Skeletal muscle satellite cell (primary cell): ENCODE results near the gene WDR77.

ENCODE experiments used
- H3K27me3 ChIP-seq: 2 replicates; pipeline ENCODE4 v1.7.0; 2013; ENCODE audit warnings: low read length; ENCODE audit not compliant: control insufficient read depth, insufficient read depth
- H3K36me3 ChIP-seq: 2 replicates; pipeline ENCODE4 v1.7.0; 2013; ENCODE audit warnings: mild to moderate bottlenecking, control low read depth, low read length; ENCODE audit not compliant: insufficient read depth
- H3K4me1 ChIP-seq: 2 replicates; pipeline ENCODE4 v1.7.0; 2013; ENCODE audit warnings: low read length; ENCODE audit not compliant: control insufficient read depth, insufficient read depth
- H3K4me2 ChIP-seq: 2 replicates; pipeline ENCODE4 v1.7.0; 2013; ENCODE audit warnings: mild to moderate bottlenecking, low read length
- H3K4me3 ChIP-seq: 2 replicates; pipeline ENCODE4 v1.7.0; 2013; ENCODE audit warnings: low read length
- H3K9ac ChIP-seq: 2 replicates; pipeline ENCODE4 v1.7.0; 2013; ENCODE audit warnings: mild to moderate bottlenecking, low read depth, low read length, moderate library complexity
- H3K9me3 ChIP-seq: replicated peaks from 2 replicates; pipeline ENCODE4 v1.7.0; 2013; ENCODE audit warnings: mild to moderate bottlenecking, control low read depth, low read length

The WDR77 gene

DNA sequence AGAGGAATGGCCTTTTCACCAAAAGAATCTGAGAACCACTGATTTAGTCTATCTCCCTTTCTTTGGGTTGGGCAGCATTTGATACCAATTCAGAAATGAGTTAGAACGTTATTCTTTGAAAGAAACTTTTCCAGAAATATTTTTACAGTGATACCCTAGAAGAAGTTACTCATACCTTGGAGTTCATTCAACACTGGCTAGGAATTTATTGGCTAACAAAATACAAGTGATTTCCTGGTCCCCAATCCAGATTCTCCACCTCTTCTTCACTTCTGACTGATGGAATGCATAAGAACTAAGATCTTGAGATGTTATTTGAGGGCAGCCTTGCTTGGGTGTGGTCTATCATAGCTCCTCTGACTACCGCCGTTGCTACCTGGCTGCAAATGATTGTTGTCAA lies 34.1 kb upstream of the WDR77 start:
- Histone ChIP-seq H3K4me1 (peaks cover 6% of the 10 kb centered on the region), H3K9ac (no peak overlapping the region), H3K4me2 (no peak overlapping the region), H3K4me3 (no peak overlapping the region), H3K9me3 (no peaks in the 10 kb centered on the region), H3K36me3 (no peaks in the 10 kb centered on the region), H3K27me3 (peaks cover 10% of the 10 kb centered on the region)

GRCh38 chr1:111481387-111482221 lies 32.5 kb upstream of the WDR77 start:
- no peaks in the 10 kb centered on the region for H3K27me3 ChIP-seq
- H3K9ac ChIP-seq: no peak overlapping the region
- H3K4me1 ChIP-seq: peaks cover 6% of the 10 kb centered on the region
- no peak overlapping the region for H3K4me3 ChIP-seq
- no peaks in the 10 kb centered on the region for H3K9me3 ChIP-seq
- H3K36me3 ChIP-seq: no peaks in the 10 kb centered on the region
- H3K4me2 ChIP-seq: no peak overlapping the region

- H3K9me3 ChIP-seq: no peaks in the 10 kb centered on the region
- no peaks in the 10 kb centered on the region for H3K36me3 ChIP-seq
- H3K27me3 ChIP-seq: no peaks in the 10 kb centered on the region
- no peak overlapping the region for H3K4me3 ChIP-seq
- H3K4me1 ChIP-seq: peaks cover 6% of the 10 kb centered on the region
- no peak overlapping the region for H3K9ac ChIP-seq
- H3K4me2 ChIP-seq: no peak overlapping the region
These were observed 31.6 kb upstream of the WDR77 start for GRCh38 chr1:111480674-111481073.

DNA sequence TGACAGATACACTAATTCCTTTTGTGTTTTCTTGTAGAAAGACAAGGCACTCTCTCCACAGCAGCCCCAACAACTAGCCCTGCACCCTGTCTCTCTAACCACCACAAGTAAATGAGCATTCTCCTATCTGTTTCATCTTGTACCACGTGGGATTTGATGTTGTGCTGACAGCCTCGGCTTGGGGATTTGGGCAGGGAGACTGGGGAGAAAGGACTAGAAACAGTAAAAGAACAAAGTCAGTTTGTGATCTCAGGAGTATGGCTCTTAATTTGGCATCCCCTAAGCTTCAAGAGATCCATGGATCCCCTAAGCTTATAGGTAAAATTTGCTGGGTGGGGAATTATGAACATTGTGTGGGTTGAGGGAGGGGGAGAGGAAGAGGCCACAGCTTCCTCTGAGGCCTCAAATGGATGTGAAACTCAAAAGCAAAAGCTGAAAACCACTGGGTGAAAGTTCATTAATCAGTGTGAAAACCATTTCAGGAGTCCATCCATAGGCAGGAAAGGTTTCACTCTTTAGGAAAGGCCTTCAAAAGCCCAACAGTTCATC lies 27.8 kb upstream of the WDR77 start:
- Histone ChIP-seq H3K9me3 (no peaks in the 10 kb centered on the region), H3K4me1 (no peaks in the 10 kb centered on the region), H3K27me3 (no peaks in the 10 kb centered on the region)

GRCh38 chr1:111476214-111476613 lies 27.2 kb upstream of the WDR77 start:
- Histone ChIP-seq H3K4me2 (no peak overlapping the region), H3K4me3 (no peak overlapping the region), H3K36me3 (peaks cover 6% of the 10 kb centered on the region), H3K27me3 (no peaks in the 10 kb centered on the region), H3K4me1 (no peaks in the 10 kb centered on the region), H3K9ac (no peak overlapping the region), H3K9me3 (no peaks in the 10 kb centered on the region)

More for the DNA sequence above, 27.8 kb upstream of the WDR77 start:
- no peak overlapping the region for H3K4me3 ChIP-seq
- H3K9ac ChIP-seq: no peak overlapping the region
- no peak overlapping the region for H3K4me2 ChIP-seq
- no peaks in the 10 kb centered on the region for H3K36me3 ChIP-seq

DNA sequence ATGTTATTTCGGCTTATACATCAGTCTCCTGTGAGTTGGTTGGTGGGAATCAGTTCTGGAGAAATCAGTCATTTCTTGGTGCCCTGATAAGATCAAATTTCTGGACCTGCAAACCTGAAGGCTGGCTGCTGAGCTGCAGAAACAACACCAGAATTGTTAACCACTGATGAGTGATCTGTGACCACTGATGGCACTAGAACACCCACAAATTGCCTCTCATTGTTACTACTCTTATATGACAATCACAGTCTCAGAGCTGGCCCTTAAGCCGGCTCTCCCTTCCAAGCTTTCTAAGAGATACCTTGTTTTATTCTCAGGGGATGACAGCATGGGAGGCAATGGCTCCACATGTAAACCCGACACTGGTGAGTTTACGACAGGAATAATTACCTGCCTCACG lies 26.6 kb upstream of the WDR77 start:
- Histone ChIP-seq H3K9me3 (no peaks in the 10 kb centered on the region), H3K27me3 (no peaks in the 10 kb centered on the region), H3K4me2 (no peak overlapping the region), H3K4me3 (no peak overlapping the region), H3K36me3 (peaks cover 8% of the 10 kb centered on the region), H3K4me1 (no peaks in the 10 kb centered on the region), H3K9ac (no peak overlapping the region)

DNA sequence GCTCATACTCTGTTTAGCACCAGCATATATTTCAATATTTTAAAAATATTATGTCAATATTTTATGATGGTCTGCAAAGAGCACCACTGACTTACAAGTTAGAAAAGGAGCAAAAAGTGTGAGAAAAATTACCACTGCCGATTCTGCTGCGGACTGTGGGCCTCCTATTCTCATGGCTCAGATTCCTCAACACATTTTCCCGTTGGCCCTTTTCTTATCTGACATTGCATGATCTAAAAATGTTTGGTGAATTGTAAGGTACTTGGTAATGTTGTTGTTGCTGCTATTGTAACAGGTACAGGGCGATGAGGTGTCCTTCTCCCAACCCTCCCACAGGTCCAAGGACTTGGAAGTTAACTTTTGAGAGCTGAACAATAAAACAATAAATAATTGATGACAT lies 25.5 kb upstream of the WDR77 start:
- H3K9ac ChIP-seq: no peak overlapping the region
- no peak overlapping the region for H3K4me2 ChIP-seq
- H3K4me3 ChIP-seq: no peak overlapping the region
- no peaks in the 10 kb centered on the region for H3K4me1 ChIP-seq
- H3K27me3 ChIP-seq: no peaks in the 10 kb centered on the region
- H3K9me3 ChIP-seq: no peaks in the 10 kb centered on the region
- H3K36me3 ChIP-seq: peaks cover 11% of the 10 kb centered on the region

GRCh38 chr1:111474106-111474505 lies 25.1 kb upstream of the WDR77 start:
- H3K4me2 ChIP-seq: no peak overlapping the region
- H3K36me3 ChIP-seq: peaks cover 13% of the 10 kb centered on the region
- H3K27me3 ChIP-seq: no peaks in the 10 kb centered on the region
- no peak overlapping the region for H3K9ac ChIP-seq
- H3K4me1 ChIP-seq: no peaks in the 10 kb centered on the region
- no peak overlapping the region for H3K4me3 ChIP-seq
- no peaks in the 10 kb centered on the region for H3K9me3 ChIP-seq

- H3K36me3 ChIP-seq: peaks cover 13% of the 10 kb centered on the region
- no peaks in the 10 kb centered on the region for H3K4me1 ChIP-seq
- H3K4me3 ChIP-seq: no peak overlapping the region
- no peak overlapping the region for H3K4me2 ChIP-seq
- no peak overlapping the region for H3K9ac ChIP-seq
- no peaks in the 10 kb centered on the region for H3K9me3 ChIP-seq
- H3K27me3 ChIP-seq: no peaks in the 10 kb centered on the region
These were observed 22.5 kb upstream of the WDR77 start for GRCh38 chr1:111471538-111471937.

GRCh38 chr1:111471012-111471411 lies 22.0 kb upstream of the WDR77 start:
- Histone ChIP-seq H3K9me3 (no peaks in the 10 kb centered on the region), H3K4me2 (no peak overlapping the region), H3K36me3 (peaks cover 13% of the 10 kb centered on the region), H3K4me3 (no peak overlapping the region), H3K27me3 (no peaks in the 10 kb centered on the region), H3K4me1 (no peaks in the 10 kb centered on the region), H3K9ac (no peak overlapping the region)

DNA sequence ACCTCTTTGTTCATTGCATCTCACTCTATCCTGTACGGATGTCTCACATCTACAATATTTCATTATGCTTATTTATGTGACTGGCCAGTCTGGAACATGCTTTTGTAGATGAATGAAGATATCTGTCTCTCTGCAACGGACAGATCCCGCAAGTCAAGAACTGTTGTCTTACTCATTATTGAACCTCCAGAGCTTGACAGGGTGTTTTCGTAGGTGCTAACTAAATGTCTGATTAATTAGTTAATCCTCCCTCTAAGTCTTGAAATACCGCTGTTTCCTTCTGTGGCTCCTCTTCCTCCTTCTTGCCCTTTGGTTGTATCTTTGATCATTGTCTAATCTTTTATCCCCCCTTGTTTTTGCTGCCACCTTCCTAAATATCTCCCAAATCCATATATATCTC lies 21.5 kb upstream of the WDR77 start:
- no peaks in the 10 kb centered on the region for H3K9me3 ChIP-seq
- H3K27me3 ChIP-seq: no peaks in the 10 kb centered on the region
- H3K4me3 ChIP-seq: no peak overlapping the region
- no peak overlapping the region for H3K9ac ChIP-seq
- H3K36me3 ChIP-seq: peaks cover 13% of the 10 kb centered on the region
- H3K4me1 ChIP-seq: no peaks in the 10 kb centered on the region
- no peak overlapping the region for H3K4me2 ChIP-seq

GRCh38 chr1:111469539-111469938 lies 20.5 kb upstream of the WDR77 start:
- H3K36me3 ChIP-seq: peaks cover 13% of the 10 kb centered on the region
- no peak overlapping the region for H3K4me3 ChIP-seq
- H3K9me3 ChIP-seq: no peaks in the 10 kb centered on the region
- no peaks in the 10 kb centered on the region for H3K4me1 ChIP-seq
- H3K9ac ChIP-seq: no peak overlapping the region
- no peaks in the 10 kb centered on the region for H3K27me3 ChIP-seq
- no peak overlapping the region for H3K4me2 ChIP-seq
